Breast epithelium (tissue), 4 donors: ENCODE data around the gene C11orf58. TPM values are rescaled to one million over a fixed set of nuclear protein-coding genes. Genes with fewer than 3 reads are reported as not detected.

Experiments used
- DNase-seq, 2 donors: peaks; one replicate each; pipeline ENCODE4 v3.0.0-alpha.2; 2019; ENCODE audit warnings: low spot score in 2 of 2
- H3K27ac ChIP-seq, 2 donors: fragments of 200-600 bp; sonication (generic) in 1 of 2; one replicate each; pipeline ENCODE4 v1.5.1; 2016 to 2019; ENCODE audit warnings: mild to moderate bottlenecking in 1 of 2
- H3K27me3 ChIP-seq, 2 donors: fragments of 200-600 bp; sonication (generic) in 1 of 2; one replicate each; pipeline versions ENCODE4 v1.5.1 to v1.6.0; 2017 to 2019; ENCODE audit warnings: control low read depth in 1 of 2, mild to moderate bottlenecking in 1 of 2
- H3K36me3 ChIP-seq: fragments of 200-600 bp; one replicate; pipeline ENCODE4 v1.5.1; 2019
- H3K4me1 ChIP-seq, 2 donors: fragments of 200-600 bp; sonication (generic); one replicate each; pipeline ENCODE4 v1.5.1; 2016 to 2019; ENCODE audit warnings: control low read depth in 1 of 2
- H3K4me3 ChIP-seq, 3 donors: fragments of 200-600 bp; sonication (generic); 1 replicate in 2 of 3; 2 replicates in 1 of 3; pipeline ENCODE4 v1.5.1; 2016 to 2019; ENCODE audit warnings: mild to moderate bottlenecking in 3 of 3, moderate library complexity in 2 of 3
- H3K9me3 ChIP-seq, 2 donors: fragments of 200-600 bp; sonication (generic) in 1 of 2; one replicate each; pipeline ENCODE4 v1.5.1; 2016 to 2019; ENCODE audit warnings: control low read depth in 1 of 2
- CTCF ChIP-seq, 3 donors: fragments of 450-650 bp; IDR thresholded peaks; one replicate each; pipeline ENCODE4 v1.5.1; 2016 to 2017; ENCODE audit warnings: antibody characterized with exemption in 3 of 3, mild to moderate bottlenecking in 3 of 3, moderate library complexity in 3 of 3
- POLR2A ChIP-seq: fragments of 450-650 bp; IDR thresholded peaks from one replicate; pipeline ENCODE4 v1.6.1; 2016; ENCODE audit warnings: antibody characterized with exemption, mild to moderate bottlenecking, moderate library complexity
- POLR2AphosphoS5 ChIP-seq, 3 donors: sonication (generic); formaldehyde crosslinking; IDR thresholded peaks; one replicate each; pipeline ENCODE4 v1.6.1; 2017; ENCODE audit warnings: antibody characterized with exemption in 3 of 3
- intact Hi-C: fragments of 100-400 bp; cut with DNase I; formaldehyde crosslinking; loops from one replicate; pipeline ENCODE4 v1.15.1; 2023; ENCODE audit warnings: low total_unique reads
- total RNA-seq, 3 donors: library from RNA; depleted of rRNA; stranded (reverse); fragments of >200 nt; gene quantifications; one replicate each; pipeline ENCODE4 v1.1.0, GENCODE V29; 2016

Gene C11orf58
- total RNA-seq, 3 donors from 2014 or later = 183 to 207 (median 197) TPM

GRCh38 chr11:16799221-16799620 lies 60.8 kb downstream of the C11orf58 start:
- no peaks in the 10 kb centered on the region for H3K9me3 ChIP-seq
- no peak overlapping the region for H3K4me3 ChIP-seq
- intact Hi-C loops = no loop called here
- DNase-seq = no peak
- no peak overlapping the region for H3K27ac ChIP-seq
- TF ChIP-seq POLR2AphosphoS5 (IDR thresholded peaks at IDR 0.05) (no peak), POLR2A (no peak), CTCF (IDR thresholded peaks at IDR 0.05) (no peak)
- no peaks in the 10 kb centered on the region for H3K36me3 ChIP-seq
- no peaks in the 10 kb centered on the region for H3K27me3 ChIP-seq
- no peaks in the 10 kb centered on the region for H3K4me1 ChIP-seq

GRCh38 chr11:16799890-16800289 lies 61.4 kb downstream of the C11orf58 start:
- H3K9me3 ChIP-seq = no peaks in the 10 kb centered on the region
- peaks cover 0 to 5% of the 10 kb centered on the region in 2 donors for H3K4me1 ChIP-seq
- TF ChIP-seq POLR2A (no peak), CTCF (IDR thresholded peaks at IDR 0.05) (no peak), POLR2AphosphoS5 (IDR thresholded peaks at IDR 0.05) (no peak)
- H3K27ac ChIP-seq = no peak overlapping the region
- no peak for DNase-seq
- H3K4me3 ChIP-seq = no peak overlapping the region
- H3K36me3 ChIP-seq = no peaks in the 10 kb centered on the region
- no peaks in the 10 kb centered on the region for H3K27me3 ChIP-seq
- intact Hi-C loops = no loop called here

- H3K9me3 ChIP-seq = no peaks in the 10 kb centered on the region
- no peaks in the 10 kb centered on the region for H3K27me3 ChIP-seq
- no peak overlapping the region for H3K27ac ChIP-seq
- peaks cover 0 to 5% of the 10 kb centered on the region in 2 donors for H3K4me1 ChIP-seq
- no peak for TF ChIP-seq POLR2AphosphoS5 (IDR thresholded peaks at IDR 0.05)
- TF ChIP-seq POLR2A = no peak
- no peak for TF ChIP-seq CTCF (IDR thresholded peaks at IDR 0.05)
- no peak overlapping the region for H3K4me3 ChIP-seq
- no peaks in the 10 kb centered on the region for H3K36me3 ChIP-seq
- intact Hi-C loops = no loop called here
- no peak for DNase-seq
Measured at GRCh38 chr11:16800382-16800781, 61.9 kb downstream of the C11orf58 start.

GRCh38 chr11:16801288-16801980 lies 63.0 kb downstream of the C11orf58 start:
- Histone ChIP-seq H3K27me3 (no peaks in the 10 kb centered on the region), H3K36me3 (no peaks in the 10 kb centered on the region), H3K4me1 (peaks cover 1 to 6% of the 10 kb centered on the region in 2 donors), H3K4me3 (no peak overlapping the region), H3K27ac (no peak overlapping the region), H3K9me3 (no peaks in the 10 kb centered on the region)
- intact Hi-C loops = no loop called here
- no peak for DNase-seq
- TF ChIP-seq POLR2AphosphoS5 (IDR thresholded peaks at IDR 0.05) = no peak
- TF ChIP-seq CTCF (IDR thresholded peaks at IDR 0.05) = no peak
- no peak for TF ChIP-seq POLR2A

- no peak for DNase-seq
- intact Hi-C loops = no loop called here
- no peaks in the 10 kb centered on the region for H3K36me3 ChIP-seq
- H3K27me3 ChIP-seq = no peaks in the 10 kb centered on the region
- peak overlapping the region in 1 of 2 donors; percentile 65 for H3K27ac ChIP-seq
- H3K4me1 ChIP-seq = peaks cover 4 to 14% of the 10 kb centered on the region in 2 donors
- H3K9me3 ChIP-seq = no peaks in the 10 kb centered on the region
- TF ChIP-seq POLR2A (no peak), POLR2AphosphoS5 (IDR thresholded peaks at IDR 0.05) (peak in 1 of 3 donors; percentile 17)
- H3K4me3 ChIP-seq = no peak overlapping the region
Measured at GRCh38 chr11:16804104-16804947, 65.9 kb downstream of the C11orf58 start.
